HEK293T (cell line): ENCODE results near the gene FBH1.

Experiments
- ARNT ChIP-seq: fragments of 450-650 bp; IDR thresholded peaks from 2 replicates; pipeline ENCODE4 v1.6.1; 2017; ENCODE audit warnings: mild to moderate bottlenecking
- BHLHE40 ChIP-seq: fragments of 450-650 bp; IDR thresholded peaks from 2 replicates; pipeline ENCODE4 v1.6.1; 2016; ENCODE audit warnings: mild to moderate bottlenecking, moderate library complexity, borderline replicate concordance
- ELF4 ChIP-seq: fragments of 450-650 bp; IDR thresholded peaks from 2 replicates; pipeline ENCODE4 v1.6.1; 2017; ENCODE audit warnings: antibody characterized with exemption
- FOXA1 ChIP-seq: fragments of 450-650 bp; IDR thresholded peaks from 2 replicates; pipeline ENCODE4 v1.6.1; 2016; ENCODE audit warnings: mild to moderate bottlenecking
- FOXK2 ChIP-seq: fragments of 450-650 bp; IDR thresholded peaks from 2 replicates; pipeline ENCODE4 v1.6.1; 2016; ENCODE audit warnings: mild to moderate bottlenecking
- HDGF ChIP-seq: fragments of 450-650 bp; IDR thresholded peaks from 2 replicates; pipeline ENCODE4 v1.6.1; 2017; ENCODE audit warnings: antibody characterized with exemption, borderline replicate concordance
- L3MBTL2 ChIP-seq: fragments of 450-650 bp; conservative IDR thresholded peaks from 2 replicates; pipeline ENCODE4 v1.6.1; 2016; ENCODE audit warnings: mild to moderate bottlenecking
- NFRKB ChIP-seq: fragments of 450-650 bp; IDR thresholded peaks from 2 replicates; pipeline ENCODE4 v1.6.1; 2016; ENCODE audit warnings: mild to moderate bottlenecking, moderate library complexity
- SP1 ChIP-seq: fragments of 450-650 bp; IDR thresholded peaks from 2 replicates; pipeline ENCODE4 v1.6.1; 2017
- SUZ12 ChIP-seq: fragments of 450-650 bp; IDR thresholded peaks from 2 replicates; pipeline ENCODE4 v1.6.1; 2016; ENCODE audit warnings: mild to moderate bottlenecking
- ZNF384 ChIP-seq: fragments of 450-650 bp; IDR thresholded peaks from 2 replicates; pipeline ENCODE4 v1.6.1; 2016

- no peak for TF ChIP-seq BHLHE40
- TF ChIP-seq SP1, result no peak
- TF ChIP-seq FOXA1, result no peak
- no peak for TF ChIP-seq ZNF384
- TF ChIP-seq ARNT, result no peak
- TF ChIP-seq HDGF, result no peak
- no peak for TF ChIP-seq L3MBTL2
- TF ChIP-seq FOXK2, result no peak
- TF ChIP-seq NFRKB, result no peak
- TF ChIP-seq SUZ12, result no peak
- no peak for TF ChIP-seq ELF4
Measured at GRCh38 chr10:5873515-5873995, 16.5 kb upstream of the FBH1 start.
